ENCODE data around the gene ZCCHC24. TPM values are rescaled to one million over a fixed set of nuclear protein-coding genes. Genes with fewer than 3 reads are reported as not detected.

The ZCCHC24 gene
- total and polyA plus RNA-seq, 2 of the 8 experiments (the other 6 are each of a cell fraction or from before 2014, with no cell fraction given) = 3.9 to 6.9 TPM

GRCh38 chr10:79407811-79408795 lies 37.3 kb downstream of the ZCCHC24 start:
- H2BK15ac ChIP-seq (ENCODE audit: low read length) = no peak overlapping the region
- H3K4ac ChIP-seq (replicated peaks; ENCODE audit: insufficient read length, low read depth, low read length) = no peak overlapping the region
- FAIRE-seq (no peak), DNase-seq (ENCODE audit: low read depth in 1 of 2, low spot score in 2 of 2) (no peak)
- H3K4me2 ChIP-seq (ENCODE audit: insufficient read depth in 1 of 2, low read depth in 2 of 2, low read length in 2 of 2) = no peak overlapping the region
- CTCF ChIA-PET (ENCODE audit: partially characterized antibody) = interaction anchor here (0.5 to 13.1 kb wide), 11 partner anchors 9 to 90 kb away, joined by 3 to 67 read pairs (median 6); no protein-coding TSS in a partner anchor
- H3K79me1 ChIP-seq (ENCODE audit: low read depth, low read length) = no peaks in the 10 kb centered on the region
- no peak overlapping the region for H3K18ac ChIP-seq (ENCODE audit: extremely low read depth, low read length)
- POLR2A ChIA-PET (ENCODE audit: partially characterized antibody) = no interaction called here
- no peak overlapping the region for H2BK5ac ChIP-seq (ENCODE audit: low read depth, low read length)
- no peaks in the 10 kb centered on the region for H3K9me3 ChIP-seq (ENCODE audit: insufficient read depth in 2 of 2, low read depth in 1 of 2, low read length in 1 of 2)
- H3K14ac ChIP-seq (ENCODE audit: insufficient read length) = no peak overlapping the region
- no peak overlapping the region for H3K4me3 ChIP-seq (ENCODE audit: extremely low read depth in 1 of 4, insufficient read depth in 2 of 4, low read depth in 3 of 4, low read length in 4 of 4)
- no peak overlapping the region for H2BK120ac ChIP-seq (replicated peaks; ENCODE audit: low read depth, low read length)
- H3K23ac ChIP-seq (ENCODE audit: insufficient read length) = no peak overlapping the region
- H3K36me3 ChIP-seq (ENCODE audit: control insufficient read depth in 2 of 4, insufficient read depth in 4 of 4, low read length in 3 of 4) = no peaks in the 10 kb centered on the region
- H3K27me3 ChIP-seq (replicated peaks in 1 of 4; ENCODE audit: control insufficient read depth in 3 of 4, extremely low read depth in 1 of 4, insufficient read depth in 3 of 4, low read length in 3 of 4) = no peaks in the 10 kb centered on the region; a peak in 1 of 7 replicates
- peaks cover 0 to 19% (median 10%) of the 10 kb centered on the region in 4 experiments; a peak in 6 of 7 replicates for H3K4me1 ChIP-seq (replicated peaks in 1 of 4; ENCODE audit: control insufficient read depth in 3 of 4, insufficient read depth in 4 of 4, low read length in 3 of 4)
- H4K20me1 ChIP-seq (replicated peaks in 1 of 2; ENCODE audit: control insufficient read depth in 1 of 2, insufficient read depth in 2 of 2, low read length in 2 of 2) = no peaks in the 10 kb centered on the region
- no peak overlapping the region for H3K56ac ChIP-seq (replicated peaks; ENCODE audit: insufficient read length, low read depth, low read length)
- H2AK5ac ChIP-seq (ENCODE audit: low read depth, low read length) = no peak overlapping the region
- 88% methylated on average over 17 of the region's 17 CpGs; no CpG with 5 or more reads in 1 of the 2 experiments for WGBS, 2 experiments (ENCODE audit: extremely low coverage in 1 of 2, insufficient coverage in 1 of 2, insufficient read length in 1 of 2, insufficient replicate concordance in 2 of 2, low coverage in 1 of 2, low lambda C conversion rate in 2 of 2, missing lambda C conversion rate in 1 of 2)
- H4K5ac ChIP-seq (ENCODE audit: insufficient read length, low read depth, low read length) = no peak overlapping the region
- no peak overlapping the region for H2BK12ac ChIP-seq (ENCODE audit: low read depth, low read length)
- no peak overlapping the region for H2BK20ac ChIP-seq (ENCODE audit: low read length)
- no peak overlapping the region for H4K91ac ChIP-seq (replicated peaks; ENCODE audit: insufficient read length, low read length)
- peaks cover 5% of the 10 kb centered on the region; the same call in 1 of the 2 replicates for H3K23me2 ChIP-seq (ENCODE audit: low read depth, low read length)
- no peak overlapping the region; the same call in 1 of the 2 replicates for H4K8ac ChIP-seq (ENCODE audit: extremely low read depth, insufficient read depth, low read length)
- no peaks in the 10 kb centered on the region for H3K79me2 ChIP-seq (ENCODE audit: control insufficient read depth in 1 of 2, insufficient read depth in 2 of 2, low read length in 2 of 2)
- H2AFZ ChIP-seq (ENCODE audit: low read length) = no peak overlapping the region
- no peak overlapping the region for H3K9ac ChIP-seq (replicated peaks in 1 of 4; ENCODE audit: extremely low read depth in 1 of 4, low read depth in 3 of 4, low read length in 3 of 4)
- no peak overlapping the region for H3K27ac ChIP-seq (ENCODE audit: low read depth, low read length)
- TF ChIP-seq SUZ12 (IDR thresholded peaks at IDR 0.05; ENCODE audit: low read length) = no peak
- no peak for TF ChIP-seq GABPA (IDR thresholded peaks at IDR 0.05; ENCODE audit: borderline replicate concordance, insufficient read depth, low read length)
- TF ChIP-seq RNF2 (IDR thresholded peaks at IDR 0.05; ENCODE audit: borderline replicate concordance, low read depth, low read length, missing control alignments, poor library complexity, severe bottlenecking) = no peak
- TF ChIP-seq EZH2 (IDR thresholded peaks at IDR 0.05; ENCODE audit: low read depth, low read length, severe bottlenecking) = no peak
- no peak for TF ChIP-seq SIX5 (IDR thresholded peaks at IDR 0.05; ENCODE audit: low read depth, low read length)
- no peak for TF ChIP-seq HDAC2 (IDR thresholded peaks at IDR 0.05; ENCODE audit: borderline replicate concordance in 1 of 2, low read depth in 2 of 2, low read length in 2 of 2)
